ENCODE data around the gene DNAH10. TPM values are rescaled to one million over a fixed set of nuclear protein-coding genes. Genes with fewer than 3 reads are reported as not detected.

The DNAH10 gene
- total and polyA plus RNA-seq, 7 experiments from 2014 or later = 0.05 to 0.50 (median 0.10) TPM

DNA sequence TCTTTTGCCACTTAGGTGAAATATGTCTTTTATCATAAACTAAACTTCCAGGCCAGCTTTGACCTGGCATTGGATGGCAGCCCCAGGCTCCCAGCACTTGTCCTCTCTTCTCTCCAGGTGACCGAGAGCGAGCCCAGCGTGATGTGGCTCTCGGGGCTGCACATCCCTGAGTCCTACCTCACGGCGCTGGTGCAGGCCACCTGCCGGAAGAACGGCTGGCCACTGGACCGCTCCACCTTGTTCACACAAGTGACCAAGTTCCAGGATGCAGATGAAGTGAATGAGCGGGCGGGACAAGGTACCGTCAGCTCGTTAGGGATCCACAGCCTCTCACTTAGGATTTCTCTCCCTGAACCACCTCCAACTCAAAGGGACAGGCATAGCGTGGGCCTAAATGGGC, 171.1 kb downstream of the DNAH10 start:
- intact Hi-C loops (cut with micrococcal nuclease) = no loop called here
- Mint-ChIP-seq H3K4me3 (peak overlapping the region in 1 of 10 donors; percentile 23), H3K9me3 (no peaks in the 10 kb centered on the region), H3K27me3 (peaks cover 0 to 11% (median 0%) of the 10 kb centered on the region in 5 donors), H3K4me1 (peaks cover 27 to 52% (median 33%) of the 10 kb centered on the region in 7 donors), H3K36me3 (peaks cover 3 to 12% (median 5%) of the 10 kb centered on the region in 5 donors), H3K27ac (no peak overlapping the region)
- peaks cover 9 to 28% of the 10 kb centered on the region in 2 donors for H3K4me1 ChIP-seq (ENCODE audit: control insufficient read depth in 2 of 2, insufficient read depth in 2 of 2, low read length in 2 of 2)
- H3K4me3 ChIP-seq (ENCODE audit: low read length) = no peak overlapping the region
- H3K27me3 ChIP-seq (ENCODE audit: control insufficient read depth in 2 of 2, insufficient read depth in 2 of 2, low read length in 2 of 2) = no peaks in the 10 kb centered on the region
- no peak overlapping the region for H3K27ac ChIP-seq (ENCODE audit: low read depth, low read length)
- CTCF ChIA-PET = interaction anchor here (0.9 to 1.0 kb wide), 2 partner anchors 10 to 30 kb away, joined by 3 to 6 read pairs; no protein-coding TSS in a partner anchor
- H3K9me3 ChIP-seq (ENCODE audit: control insufficient read depth in 2 of 3, low read length in 3 of 3) = no peaks in the 10 kb centered on the region
- ATAC-seq (no peak), DNase-seq (no peak)
- H3K36me3 ChIP-seq (ENCODE audit: control insufficient read depth in 2 of 3, insufficient read depth in 3 of 3, low read length in 3 of 3) = peaks cover 0 to 6% (median 5%) of the 10 kb centered on the region in 3 experiments
- POLR2A ChIA-PET = interaction anchor here (0.7 kb wide), 1 partner anchor 43 kb away, joined by 3 read pairs; no protein-coding TSS in a partner anchor

- H3K36me3 Mint-ChIP-seq = peaks cover 3 to 12% (median 5%) of the 10 kb centered on the region in 5 donors
- peaks cover 36 to 61% (median 42%) of the 10 kb centered on the region in 7 donors for H3K4me1 Mint-ChIP-seq
- CTCF ChIA-PET = interaction anchor here (1.0 kb wide), 1 partner anchor 31 kb away, joined by 3 read pairs; no protein-coding TSS in a partner anchor
- H3K9me3 Mint-ChIP-seq = peaks cover 0 to 2% (median 0%) of the 10 kb centered on the region in 11 donors
- intact Hi-C loops (cut with micrococcal nuclease) = no loop called here
- Histone ChIP-seq H3K36me3 (ENCODE audit: control insufficient read depth in 2 of 3, insufficient read depth in 3 of 3, low read length in 3 of 3) (peaks cover 0 to 6% (median 5%) of the 10 kb centered on the region in 3 experiments), H3K27me3 (ENCODE audit: control insufficient read depth in 2 of 2, insufficient read depth in 2 of 2, low read length in 2 of 2) (no peaks in the 10 kb centered on the region), H3K9me3 (ENCODE audit: control insufficient read depth in 2 of 3, low read length in 3 of 3) (no peaks in the 10 kb centered on the region), H3K4me1 (ENCODE audit: control insufficient read depth in 2 of 2, insufficient read depth in 2 of 2, low read length in 2 of 2) (peaks cover 14 to 34% of the 10 kb centered on the region in 2 donors), H3K27ac (ENCODE audit: low read depth, low read length) (no peak overlapping the region), H3K4me3 (ENCODE audit: low read length) (no peak overlapping the region)
- POLR2A ChIA-PET = no interaction called here
- H3K27ac Mint-ChIP-seq = peak overlapping the region in 1 of 9 donors; percentile 9
- peaks cover 0 to 11% (median 0%) of the 10 kb centered on the region in 5 donors for H3K27me3 Mint-ChIP-seq
- no peak overlapping the region for H3K4me3 Mint-ChIP-seq
- ATAC-seq = no peak
- no peak for DNase-seq
Measured at GRCh38 chr12:123934016-123934620, 172.0 kb downstream of the DNAH10 start.

GRCh38 chr12:123934829-123935228, 172.7 kb downstream of the DNAH10 start:
- intact Hi-C loops (cut with micrococcal nuclease) = no loop called here
- Histone ChIP-seq H3K4me3 (ENCODE audit: low read length) (no peak overlapping the region), H3K9me3 (ENCODE audit: control insufficient read depth in 2 of 3, low read length in 3 of 3) (no peaks in the 10 kb centered on the region), H3K36me3 (ENCODE audit: control insufficient read depth in 2 of 3, insufficient read depth in 3 of 3, low read length in 3 of 3) (peaks cover 0 to 6% (median 5%) of the 10 kb centered on the region in 3 experiments), H3K4me1 (ENCODE audit: control insufficient read depth in 2 of 2, insufficient read depth in 2 of 2, low read length in 2 of 2) (peaks cover 14 to 34% of the 10 kb centered on the region in 2 donors), H3K27ac (ENCODE audit: low read depth, low read length) (no peak overlapping the region), H3K27me3 (ENCODE audit: control insufficient read depth in 2 of 2, insufficient read depth in 2 of 2, low read length in 2 of 2) (no peaks in the 10 kb centered on the region)
- ATAC-seq = no peak
- peaks cover 0 to 11% (median 0%) of the 10 kb centered on the region in 5 donors for H3K27me3 Mint-ChIP-seq
- H3K9me3 Mint-ChIP-seq = peaks cover 0 to 2% (median 0%) of the 10 kb centered on the region in 11 donors
- H3K27ac Mint-ChIP-seq = peak overlapping the region in 1 of 9 donors; percentile 9
- H3K4me3 Mint-ChIP-seq = no peak overlapping the region
- peaks cover 38 to 63% (median 44%) of the 10 kb centered on the region in 7 donors for H3K4me1 Mint-ChIP-seq
- ChIA-PET POLR2A (no interaction called here), CTCF (no interaction called here)
- H3K36me3 Mint-ChIP-seq = peaks cover 3 to 12% (median 5%) of the 10 kb centered on the region in 5 donors
- no peak for DNase-seq

GRCh38 chr12:123935956-123936355, 173.9 kb downstream of the DNAH10 start:
- Mint-ChIP-seq H3K4me1 (peaks cover 39 to 63% (median 44%) of the 10 kb centered on the region in 7 donors), H3K27me3 (peaks cover 0 to 11% (median 0%) of the 10 kb centered on the region in 5 donors), H3K9me3 (peaks cover 0 to 2% (median 0%) of the 10 kb centered on the region in 11 donors), H3K36me3 (peaks cover 4 to 17% (median 7%) of the 10 kb centered on the region in 5 donors), H3K4me3 (peak overlapping the region in 5 of 10 donors; percentile 12 to 68 (median 63)), H3K27ac (peak overlapping the region in 6 of 9 donors; percentile 12 to 98 (median 85))
- Histone ChIP-seq H3K27ac (ENCODE audit: low read depth, low read length) (no peak overlapping the region), H3K36me3 (ENCODE audit: control insufficient read depth in 2 of 3, insufficient read depth in 3 of 3, low read length in 3 of 3) (peaks cover 0 to 13% (median 5%) of the 10 kb centered on the region in 3 experiments), H3K4me3 (ENCODE audit: low read length) (no peak overlapping the region), H3K27me3 (ENCODE audit: control insufficient read depth in 2 of 2, insufficient read depth in 2 of 2, low read length in 2 of 2) (no peaks in the 10 kb centered on the region), H3K9me3 (ENCODE audit: control insufficient read depth in 2 of 3, low read length in 3 of 3) (no peaks in the 10 kb centered on the region), H3K4me1 (ENCODE audit: control insufficient read depth in 2 of 2, insufficient read depth in 2 of 2, low read length in 2 of 2) (peaks cover 14 to 34% of the 10 kb centered on the region in 2 donors)
- CTCF ChIA-PET = no interaction called here
- no peak for DNase-seq
- ATAC-seq = no peak
- intact Hi-C loops (cut with micrococcal nuclease) = no loop called here
- POLR2A ChIA-PET = no interaction called here

DNA sequence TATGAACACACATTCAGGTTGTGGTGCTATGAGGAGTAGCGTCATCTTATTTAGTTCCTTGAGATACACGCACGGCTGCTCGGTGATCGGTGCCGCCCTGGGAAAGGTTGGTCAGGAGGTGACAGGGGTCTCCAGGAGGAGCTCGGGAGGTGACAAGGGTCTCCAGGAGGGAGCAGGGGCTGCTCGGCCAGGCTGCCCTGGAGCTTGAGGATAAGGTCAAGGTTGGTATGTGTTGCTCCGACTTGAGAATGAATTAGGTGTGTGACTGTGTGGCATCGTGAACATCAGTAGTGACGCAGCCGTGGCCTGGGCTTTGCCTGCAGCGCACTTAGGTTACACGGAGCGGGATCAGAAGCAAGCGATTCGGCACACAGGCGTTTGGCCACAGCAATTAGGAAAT, 174.4 kb downstream of the DNAH10 start:
- H3K36me3 Mint-ChIP-seq = peaks cover 4 to 21% (median 10%) of the 10 kb centered on the region in 5 donors
- H3K4me1 ChIP-seq (ENCODE audit: control insufficient read depth in 2 of 2, insufficient read depth in 2 of 2, low read length in 2 of 2) = peaks cover 14 to 30% of the 10 kb centered on the region in 2 donors
- DNase-seq = no peak
- H3K36me3 ChIP-seq (ENCODE audit: control insufficient read depth in 2 of 3, insufficient read depth in 3 of 3, low read length in 3 of 3) = peaks cover 0 to 18% (median 5%) of the 10 kb centered on the region in 3 experiments
- no peak for ATAC-seq
- H3K9me3 ChIP-seq (ENCODE audit: control insufficient read depth in 2 of 3, low read length in 3 of 3) = no peaks in the 10 kb centered on the region
- intact Hi-C loops (cut with micrococcal nuclease) = no loop called here
- H3K9me3 Mint-ChIP-seq = peaks cover 0 to 2% (median 0%) of the 10 kb centered on the region in 11 donors
- peaks cover 39 to 59% (median 43%) of the 10 kb centered on the region in 7 donors for H3K4me1 Mint-ChIP-seq
- H3K27me3 ChIP-seq (ENCODE audit: control insufficient read depth in 2 of 2, insufficient read depth in 2 of 2, low read length in 2 of 2) = no peaks in the 10 kb centered on the region
- H3K4me3 Mint-ChIP-seq = peak overlapping the region; percentile 38 to 81 (median 64)
- CTCF ChIA-PET = no interaction called here
- no peak overlapping the region for H3K27ac ChIP-seq (ENCODE audit: low read depth, low read length)
- H3K27me3 Mint-ChIP-seq = peaks cover 0 to 9% (median 0%) of the 10 kb centered on the region in 5 donors
- POLR2A ChIA-PET = no interaction called here
- H3K4me3 ChIP-seq (ENCODE audit: low read length) = no peak overlapping the region
- H3K27ac Mint-ChIP-seq = peak overlapping the region; percentile 28 to 98 (median 82)

GRCh38 chr12:123936956-123937706, 175.0 kb downstream of the DNAH10 start:
- no peak for DNase-seq
- peaks cover 32 to 52% (median 40%) of the 10 kb centered on the region in 7 donors for H3K4me1 Mint-ChIP-seq
- CTCF ChIA-PET = no interaction called here

More at GRCh38 chr12:123936956-123937706, 175.0 kb downstream of the DNAH10 start:
- H3K27me3 Mint-ChIP-seq = peaks cover 0 to 3% (median 0%) of the 10 kb centered on the region in 5 donors
- H3K27me3 ChIP-seq (ENCODE audit: control insufficient read depth in 2 of 2, insufficient read depth in 2 of 2, low read length in 2 of 2) = no peaks in the 10 kb centered on the region
- H3K4me1 ChIP-seq (ENCODE audit: control insufficient read depth in 2 of 2, insufficient read depth in 2 of 2, low read length in 2 of 2) = peaks cover 14 to 24% of the 10 kb centered on the region in 2 donors
- peaks cover 11 to 28% (median 14%) of the 10 kb centered on the region in 5 donors for H3K36me3 Mint-ChIP-seq
- H3K27ac Mint-ChIP-seq = peak overlapping the region; percentile 85 to 98 (median 92)
- peaks cover 0 to 5% (median 0%) of the 10 kb centered on the region in 3 experiments for H3K9me3 ChIP-seq (ENCODE audit: control insufficient read depth in 2 of 3, low read length in 3 of 3)
- H3K9me3 Mint-ChIP-seq = peaks cover 0 to 7% (median 0%) of the 10 kb centered on the region in 11 donors
- H3K4me3 Mint-ChIP-seq = peak overlapping the region; percentile 76 to 90 (median 84)
- H3K36me3 ChIP-seq (ENCODE audit: control insufficient read depth in 2 of 3, insufficient read depth in 3 of 3, low read length in 3 of 3) = peaks cover 0 to 24% (median 5%) of the 10 kb centered on the region in 3 experiments
- ATAC-seq = no peak
- POLR2A ChIA-PET = interaction anchor here (1.4 kb wide), 1 partner anchor 36 kb away, joined by 3 read pairs; the partner anchor contains the start of genes CCDC92 and ZNF664
- intact Hi-C loops (cut with micrococcal nuclease) = no loop called here
- H3K27ac ChIP-seq (ENCODE audit: low read depth, low read length) = peak overlapping the region; percentile 68
- H3K4me3 ChIP-seq (ENCODE audit: low read length) = peak overlapping the region; percentile 52

Data from naive thymus-derived CD4-positive, alpha-beta T cell (primary cell).